HepG2 (cell line): ENCODE results near the gene SNX15. TPM values are rescaled to one million over a fixed set of nuclear protein-coding genes. Genes with fewer than 3 reads are reported as not detected.
A peak's percentile ranks its signal among the peaks of the same experiment; 100 is the strongest.

Source experiments
- ATAC-seq: fragments of 200-7000 bp; cut with Tn5 transposase; 3 replicates; pipeline ENCODE4 v1.9.1; 2020; ENCODE audit warnings: mild to moderate bottlenecking, moderate library complexity
- BruUV-seq: library from RNA; stranded (reverse); fragments of 400-500 nt; replicated peaks from 2 replicates; lab custom pipeline; 2021; lab: Mats Ljungman, UMichigan
- CTCF ChIA-PET: fragments of 300-600 bp; formaldehyde crosslinking; extraction: SDS; loops from one replicate; lab custom pipeline; 2021; ENCODE audit warnings: low total read pairs, inconsistent platforms, low intra/inter-chr PET ratio; lab: Yijun Ruan, JAX
- POLR2A ChIA-PET: fragments of 350-600 bp; sonication (Branson Sonifier 250); formaldehyde crosslinking; loops from one replicate; lab custom pipeline; 2020; ENCODE audit warnings: antibody characterized with exemption, inconsistent platforms; lab: Yijun Ruan, JAX
- DNase-seq: peaks from one replicate; pipeline ENCODE4 v3.0.0-alpha.2; 2015; ENCODE audit warnings: low spot score
- FAIRE-seq: peaks from 3 replicates; lab custom pipeline; 2011; peaks lifted over from hg19 to GRCh38; lab: Jason Lieb, UNC
- H2AFZ ChIP-seq: one replicate; pipeline ENCODE4 v1.6.1; 2011; ENCODE audit warnings: low read length, inconsistent platforms
- H3K27ac ChIP-seq: fragments of 300-600 bp; 3 replicates; pipeline ENCODE4 v1.8.0; 2011; ENCODE audit warnings: mixed run types, mild to moderate bottlenecking, mixed read lengths, low read length, inconsistent platforms; ENCODE audit not compliant: insufficient read depth; ENCODE audit errors: extremely low read length
- H3K27me3 ChIP-seq, 2 experiments: fragments of 200-600 bp in 1 of 2; 2 replicates in 1 of 2; 3 replicates in 1 of 2; pipeline versions ENCODE4 v1.6.0 to v1.8.0; 2011; ENCODE audit warnings: low read length in 2 of 2, mild to moderate bottlenecking in 2 of 2, moderate library complexity in 2 of 2, inconsistent platforms in 1 of 2; ENCODE audit not compliant: insufficient read depth in 2 of 2, control insufficient read depth in 1 of 2
- H3K36me3 ChIP-seq, 2 experiments: fragments of 200-600 bp in 1 of 2; replicated peaks in 1 of 2; 2 replicates in 1 of 2; 3 replicates in 1 of 2; pipeline versions ENCODE4 v1.5.1 to v1.8.0; 2011; ENCODE audit warnings: low read length in 2 of 2, inconsistent platforms in 1 of 2; ENCODE audit not compliant: insufficient read depth in 2 of 2, control insufficient read depth in 1 of 2
- H3K4me1 ChIP-seq: 2 replicates; pipeline ENCODE4 v1.5.1; 2012; ENCODE audit warnings: low read length, inconsistent platforms; ENCODE audit not compliant: insufficient read depth
- H3K4me2 ChIP-seq: 2 replicates; pipeline ENCODE4 v1.6.0; 2011; ENCODE audit warnings: low read depth, low read length, inconsistent platforms
- H3K4me3 ChIP-seq, 3 experiments: fragments of 200-600 bp in 1 of 3; sonication (generic), shearing (Covaris generic) in 1 of 3; replicated peaks in 1 of 3; 2 replicates each; pipeline ENCODE4 v1.5.1; 2011 to 2016; ENCODE audit warnings: low read length in 3 of 3, inconsistent platforms in 2 of 3, low read depth in 2 of 3, mild to moderate bottlenecking in 2 of 3, control low read depth in 1 of 3, mixed read lengths in 1 of 3; ENCODE audit not compliant: insufficient read depth in 1 of 3
- H3K79me2 ChIP-seq: one replicate; pipeline ENCODE4 v1.6.1; 2011; ENCODE audit warnings: low read length, inconsistent platforms; ENCODE audit not compliant: insufficient read depth
- H3K9ac ChIP-seq: 2 replicates; pipeline ENCODE4 v1.6.0; 2011; ENCODE audit warnings: mild to moderate bottlenecking, low read depth, low read length, inconsistent platforms; ENCODE audit not compliant: insufficient read depth
- H3K9me3 ChIP-seq: 2 replicates; pipeline ENCODE4 v1.5.1; 2012; ENCODE audit warnings: mild to moderate bottlenecking, low read length
- H4K20me1 ChIP-seq: 2 replicates; pipeline ENCODE4 v1.6.0; 2011; ENCODE audit warnings: inconsistent platforms, mild to moderate bottlenecking, low read length, moderate library complexity; ENCODE audit not compliant: insufficient read depth
- BRD4 ChIP-seq: sonication (generic); formaldehyde crosslinking; IDR thresholded peaks from 2 replicates; pipeline ENCODE4 v1.4.0; 2020; ENCODE audit warnings: missing genetic modification reagents
- JDP2 ChIP-seq: sonication (generic); formaldehyde crosslinking; IDR thresholded peaks from 2 replicates; pipeline ENCODE4 v1.8.1; 2022; ENCODE audit warnings: missing genetic modification reagents, borderline replicate concordance
- NFE2L1 ChIP-seq: sonication (generic); formaldehyde crosslinking; IDR thresholded peaks from 2 replicates; pipeline ENCODE4 v1.4.0; 2020; ENCODE audit warnings: missing genetic modification reagents, mild to moderate bottlenecking, borderline replicate concordance
- POLR2A ChIP-seq, 2 experiments: IDR thresholded peaks; 2 replicates each; pipeline ENCODE4 v1.6.1; 2011; ENCODE audit warnings: low read depth in 2 of 2, low read length in 2 of 2, mild to moderate bottlenecking in 1 of 2, moderate library complexity in 1 of 2; ENCODE audit not compliant: insufficient read depth in 1 of 2
- PTBP1 ChIP-seq: fragments of 200-400 bp; formaldehyde crosslinking; IDR thresholded peaks from 2 replicates; pipeline ENCODE4 v1.6.1; 2018; ENCODE audit warnings: low read length, low read depth; ENCODE audit not compliant: poor library complexity, severe bottlenecking
- SALL2 ChIP-seq: sonication (generic); formaldehyde crosslinking; IDR thresholded peaks from 2 replicates; pipeline ENCODE4 v1.8.1; 2023; ENCODE audit warnings: mild to moderate bottlenecking, missing genetic modification reagents, inconsistent platforms
- SIN3B ChIP-seq: fragments of 150-350 bp; IDR thresholded peaks from 2 replicates; pipeline ENCODE4 v1.6.1; 2014; ENCODE audit warnings: low read length
- SMYD3 ChIP-seq: sonication (generic); formaldehyde crosslinking; IDR thresholded peaks from 2 replicates; pipeline ENCODE4 v1.8.1; 2023; ENCODE audit warnings: mild to moderate bottlenecking, missing genetic modification reagents
- SRSF1 ChIP-seq: fragments of 200-400 bp; formaldehyde crosslinking; optimal IDR thresholded peaks from 2 replicates; pipeline ENCODE3; 2017; ENCODE audit warnings: mild to moderate bottlenecking, low read depth, low read length, moderate library complexity
- TCF12 ChIP-seq, 2 experiments: fragments of 450-650 bp in 1 of 2; sonication (generic) in 1 of 2; formaldehyde crosslinking in 1 of 2; IDR thresholded peaks; 2 replicates each; pipeline versions ENCODE4 v1.6.1 to v1.8.0; 2017 to 2022; ENCODE audit warnings: antibody characterized with exemption in 1 of 2, mild to moderate bottlenecking in 1 of 2, missing genetic modification reagents in 1 of 2, moderate library complexity in 1 of 2
- ZBTB20 ChIP-seq: sonication (generic); formaldehyde crosslinking; IDR thresholded peaks from 2 replicates; pipeline ENCODE4 v1.8.1; 2023; ENCODE audit warnings: missing genetic modification reagents, low read depth, mild to moderate bottlenecking, borderline replicate concordance
- ZEB1 ChIP-seq: IDR thresholded peaks from 2 replicates; pipeline ENCODE4 v1.6.1; 2012; ENCODE audit warnings: mild to moderate bottlenecking, low read depth, inconsistent platforms; ENCODE audit not compliant: insufficient replicate concordance
- ZFY ChIP-seq: sonication (generic); formaldehyde crosslinking; IDR thresholded peaks from 2 replicates; pipeline ENCODE4 v1.4.0; 2020; ENCODE audit warnings: missing genetic modification reagents
- ZNF138 ChIP-seq: sonication (generic); formaldehyde crosslinking; IDR thresholded peaks from 2 replicates; pipeline ENCODE4 v1.5.0; 2020; ENCODE audit warnings: mild to moderate bottlenecking, low read depth, missing genetic modification reagents
- ZNF672 ChIP-seq: sonication (generic); formaldehyde crosslinking; IDR thresholded peaks from 2 replicates; pipeline ENCODE4 v1.8.1; 2022; ENCODE audit warnings: missing genetic modification reagents
- ZNF747 ChIP-seq: sonication (generic); formaldehyde crosslinking; IDR thresholded peaks from 2 replicates; pipeline ENCODE4 v1.8.1; 2023; ENCODE audit warnings: missing genetic modification reagents, mild to moderate bottlenecking, borderline replicate concordance
- WGBS: methylation state at CpG from one replicate; pipeline ENCODE4 v1.1.6; 2017; ENCODE audit warnings: low lambda C conversion rate; 5-methylcytosine and 5-hydroxymethylcytosine counted together
- in situ Hi-C: cut with HindIII; loops from 2 replicates; pipeline ENCODE4 v1.10.0; 2017; ENCODE audit warnings: low pct_unique_long_range_greater_than_20kb; ENCODE audit not compliant: extremely low pct_ligation_motif_present
- intact Hi-C: fragments of 100-400 bp; cut with micrococcal nuclease; formaldehyde crosslinking; loops from one replicate; pipeline ENCODE4 v1.10.0; 2022; ENCODE audit not compliant: unreplicated experiment
- polyA plus RNA-seq, 8 experiments: library from polyadenylated mRNA; depleted of rRNA in 3 of 8; stranded (reverse) in 7 of 8; unstranded in 1 of 8; fragments of >200 nt; fragmentation: Illumina TruSeq in 4 of 8; extraction: Trizol in 4 of 8; gene quantifications; 2 replicates each; pipeline versions ENCODE4 v1.2.1 to v1.2.3, GENCODE V29; 2011 to 2016; ENCODE audit warnings: low read depth in 4 of 8, missing spikeins in 1 of 8, mixed read lengths in 1 of 8; ENCODE audit not compliant: insufficient read depth in 1 of 8
- total RNA-seq, 5 experiments: library from RNA; depleted of rRNA; stranded (reverse); fragments of >200 nt; fragmentation: Illumina TruSeq; extraction: Trizol; gene quantifications; 2 replicates each; pipeline ENCODE4 v1.2.3, GENCODE V29; 2016; ENCODE audit warnings: low read depth in 1 of 5
- TF ChIP-seq, protein P1 (sequence below): IDR thresholded peaks from 2 replicates; pipeline ENCODE4 v1.6.1; 2012; ENCODE audit warnings: inconsistent platforms
- TF ChIP-seq, protein P2 (sequence below): sonication (generic); formaldehyde crosslinking; IDR thresholded peaks from 2 replicates; pipeline ENCODE4 v1.9.0; 2022; ENCODE audit warnings: low read depth, missing genetic modification reagents

The SNX15 gene
- total and polyA plus RNA-seq, 2 of the 13 experiments (the other 11 are each of a cell fraction or from before 2014, with no cell fraction given), result 19.1 to 22.6 TPM

DNA sequence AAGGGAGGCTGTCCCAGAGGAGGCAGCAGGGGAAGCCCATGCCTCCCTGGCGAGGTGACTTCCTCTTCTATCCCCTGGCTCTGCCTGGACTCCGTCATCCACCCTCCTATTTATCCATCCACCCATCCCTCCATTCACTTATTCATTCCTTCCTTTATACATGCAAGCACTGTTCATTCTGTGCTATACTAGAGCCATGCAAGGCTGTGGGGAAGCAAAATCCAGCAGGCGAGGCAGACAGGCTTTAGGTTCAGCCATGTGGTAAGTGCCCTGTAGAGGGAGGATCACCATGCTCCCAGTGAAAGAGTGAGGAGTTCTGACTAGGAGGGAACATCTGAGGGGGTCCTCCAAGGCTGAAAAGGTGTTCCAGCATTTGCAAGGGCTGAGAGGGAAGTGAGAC, 32.3 kb downstream of the SNX15 start:
- H2AFZ ChIP-seq, result no peak overlapping the region
- H3K4me3 ChIP-seq, result no peak overlapping the region
- POLR2A ChIA-PET, result interaction anchor here (1.9 to 4.1 kb wide), 3 partner anchors 9 to 62 kb away, joined by 6 to 39 read pairs (median 21); partner anchors contain the start of genes FAU, MRPL49 and SAC3D1
- H3K9ac ChIP-seq, result no peak overlapping the region
- DNase-seq (no peak), FAIRE-seq (no peak)
- H3K27me3 ChIP-seq, result no peaks in the 10 kb centered on the region
- CTCF ChIA-PET, result no interaction called here
- no peaks in the 10 kb centered on the region for H3K36me3 ChIP-seq
- no peak overlapping the region for H3K4me2 ChIP-seq
- peaks cover 70% of the 10 kb centered on the region for H3K4me1 ChIP-seq
- no peaks in the 10 kb centered on the region for H3K9me3 ChIP-seq
- H3K27ac ChIP-seq, result no peak overlapping the region
- intact Hi-C loops, result no loop called here
- no peaks in the 10 kb centered on the region for H3K79me2 ChIP-seq
- 70% methylated on average over 3 of the region's 3 CpGs for WGBS
- no peaks in the 10 kb centered on the region for H4K20me1 ChIP-seq
- TF ChIP-seq BRD4 (CRISPR knock-in tag), result no peak
- TF ChIP-seq SALL2 (CRISPR knock-in tag), result no peak
- no peak for TF ChIP-seq JDP2 (CRISPR knock-in tag)
- TF ChIP-seq, protein P1, sequence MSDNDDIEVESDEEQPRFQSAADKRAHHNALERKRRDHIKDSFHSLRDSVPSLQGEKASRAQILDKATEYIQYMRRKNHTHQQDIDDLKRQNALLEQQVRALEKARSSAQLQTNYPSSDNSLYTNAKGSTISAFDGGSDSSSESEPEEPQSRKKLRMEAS, result no peak
- TF ChIP-seq ZNF672 (CRISPR knock-in tag), result no peak
- no peak for TF ChIP-seq ZBTB20 (CRISPR knock-in tag)
- TF ChIP-seq ZEB1, result no peak
- TF ChIP-seq POLR2A (IDR thresholded peaks at IDR 0.05; ENCODE audit: insufficient read depth in 1 of 2, low read depth in 2 of 2, low read length in 2 of 2), result no peak
- TF ChIP-seq TCF12 (IDR thresholded peaks at IDR 0.05), result no peak
- TF ChIP-seq TCF12 (CRISPR knock-in tag; IDR thresholded peaks at IDR 0.05), result no peak
- TF ChIP-seq ZFY (CRISPR knock-in tag), result no peak
- TF ChIP-seq SMYD3 (CRISPR knock-in tag), result no peak
- TF ChIP-seq PTBP1, result no peak
- no peak for TF ChIP-seq SIN3B
- TF ChIP-seq ZNF747 (CRISPR knock-in tag), result no peak
- TF ChIP-seq, protein P2, sequence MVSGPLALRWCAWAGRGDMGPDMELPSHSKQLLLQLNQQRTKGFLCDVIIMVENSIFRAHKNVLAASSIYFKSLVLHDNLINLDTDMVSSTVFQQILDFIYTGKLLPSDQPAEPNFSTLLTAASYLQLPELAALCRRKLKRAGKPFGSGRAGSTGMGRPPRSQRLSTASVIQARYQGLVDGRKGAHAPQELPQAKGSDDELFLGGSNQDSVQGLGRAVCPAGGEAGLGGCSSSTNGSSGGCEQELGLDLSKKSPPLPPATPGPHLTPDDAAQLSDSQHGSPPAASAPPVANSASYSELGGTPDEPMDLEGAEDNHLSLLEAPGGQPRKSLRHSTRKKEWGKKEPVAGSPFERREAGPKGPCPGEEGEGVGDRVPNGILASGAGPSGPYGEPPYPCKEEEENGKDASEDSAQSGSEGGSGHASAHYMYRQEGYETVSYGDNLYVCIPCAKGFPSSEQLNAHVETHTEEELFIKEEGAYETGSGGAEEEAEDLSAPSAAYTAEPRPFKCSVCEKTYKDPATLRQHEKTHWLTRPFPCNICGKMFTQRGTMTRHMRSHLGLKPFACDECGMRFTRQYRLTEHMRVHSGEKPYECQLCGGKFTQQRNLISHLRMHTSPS (CRISPR knock-in tag), result no peak
- TF ChIP-seq ZNF138, result no peak
- TF ChIP-seq SRSF1, result no peak
- no peak for TF ChIP-seq NFE2L1 (CRISPR knock-in tag)
- TF ChIP-seq, all 625 proteins: peak for 0
- ATAC-seq, result 0 out of 3 replicates have a peak, but pooled peaks have one; percentile 12
- no TSS peak for BruUV-seq
- in situ Hi-C loops, result no loop called here
